Measurements from ENCODE around the gene DYSF.

The DYSF gene

GRCh38 chr2:71571945-71572344, 118.6 kb downstream of the DYSF start:
- DNase-seq (ENCODE audit: low spot score), result no peak

GRCh38 chr2:71575966-71576365, 122.6 kb downstream of the DYSF start:
- DNase-seq (ENCODE audit: low spot score), result no peak

GRCh38 chr2:71576541-71576940, 123.2 kb downstream of the DYSF start:
- no peak for DNase-seq (ENCODE audit: low spot score)

GRCh38 chr2:71577209-71577608, 123.8 kb downstream of the DYSF start:
- DNase-seq (ENCODE audit: low spot score), result no peak

- DNase-seq (ENCODE audit: low spot score), result no peak
Measured at GRCh38 chr2:71578767-71579342, 125.5 kb downstream of the DYSF start.

GRCh38 chr2:71581026-71581425, 127.7 kb downstream of the DYSF start:
- no peak for DNase-seq (ENCODE audit: low spot score)

- no peak for DNase-seq (ENCODE audit: low spot score)
Measured at GRCh38 chr2:71583876-71584275, 130.5 kb downstream of the DYSF start.

- no peak for DNase-seq (ENCODE audit: low spot score)
Measured at GRCh38 chr2:71586471-71586870, 133.1 kb downstream of the DYSF start.

- DNase-seq (ENCODE audit: low spot score), result no peak
Measured at GRCh38 chr2:71587509-71588073, 134.2 kb downstream of the DYSF start.

GRCh38 chr2:71588497-71589170, 135.3 kb downstream of the DYSF start:
- no peak for DNase-seq (ENCODE audit: low spot score)

- DNase-seq (ENCODE audit: low spot score), result no peak
Measured at GRCh38 chr2:71589763-71590162, 136.4 kb downstream of the DYSF start.

GRCh38 chr2:71591044-71591443, 137.7 kb downstream of the DYSF start:
- no peak for DNase-seq (ENCODE audit: low spot score)

GRCh38 chr2:71592181-71592711, 138.9 kb downstream of the DYSF start:
- DNase-seq (ENCODE audit: low spot score), result no peak

GRCh38 chr2:71595569-71595968, 142.2 kb downstream of the DYSF start:
- no peak for DNase-seq (ENCODE audit: low spot score)

GRCh38 chr2:71596011-71596410, 142.7 kb downstream of the DYSF start:
- DNase-seq (ENCODE audit: low spot score), result no peak

GRCh38 chr2:71597756-71598155, 144.4 kb downstream of the DYSF start:
- DNase-seq (ENCODE audit: low spot score), result no peak

- DNase-seq (ENCODE audit: low spot score), result no peak
Measured at GRCh38 chr2:71598526-71598925, 145.2 kb downstream of the DYSF start.

- no peak for DNase-seq (ENCODE audit: low spot score)
Measured at GRCh38 chr2:71599038-71599437, 145.7 kb downstream of the DYSF start.

GRCh38 chr2:71599646-71600236, 146.4 kb downstream of the DYSF start:
- DNase-seq (ENCODE audit: low spot score), result no peak

- DNase-seq (ENCODE audit: low spot score), result no peak
Measured at GRCh38 chr2:71600555-71600954, 147.2 kb downstream of the DYSF start.

- DNase-seq (ENCODE audit: low spot score), result no peak
Measured at GRCh38 chr2:71601136-71602114, 148.1 kb downstream of the DYSF start.

- DNase-seq (ENCODE audit: low spot score), result no peak
Measured at GRCh38 chr2:71602115-71602495, 148.7 kb downstream of the DYSF start.
